ENCODE measurements around the gene SHISAL2A. TPM values are rescaled to one million over a fixed set of nuclear protein-coding genes. Genes with fewer than 3 reads are reported as not detected.

SHISAL2A gene
- total RNA-seq, 3 donors from 2014 or later = 0.15 TPM; not detected in 2

DNA sequence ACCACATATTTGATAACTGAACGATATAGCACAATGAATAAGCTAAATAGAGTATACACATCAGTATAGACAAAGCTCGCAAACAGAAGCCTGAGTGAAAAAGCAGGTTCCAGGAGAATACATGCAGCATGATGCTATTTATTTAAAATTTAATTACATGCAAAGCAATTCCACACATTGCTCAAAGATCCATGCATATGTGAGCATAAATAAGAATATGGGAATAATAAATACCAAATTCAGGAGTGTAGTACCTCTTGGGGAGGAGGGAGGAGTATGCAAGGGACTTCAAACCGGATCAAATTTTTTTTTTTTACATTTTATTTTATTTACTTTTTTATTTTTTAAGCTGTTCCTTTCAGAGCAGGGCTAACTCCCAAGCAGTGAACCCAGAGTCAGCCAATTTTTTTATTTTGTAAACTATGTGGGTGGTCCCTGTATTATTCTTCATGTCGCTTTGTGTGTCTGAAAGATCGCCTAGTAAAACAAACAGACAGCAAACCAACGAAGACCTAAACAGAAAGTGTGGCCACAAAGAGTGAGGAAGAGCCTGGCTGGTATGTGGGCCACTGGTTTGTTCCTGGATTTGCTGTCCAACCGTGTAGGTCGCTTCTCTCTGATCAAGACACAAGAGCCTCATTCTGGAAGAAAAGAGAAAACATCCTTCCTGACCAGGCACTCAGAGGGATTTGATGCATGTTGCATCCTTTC, 4.2 kb upstream of the SHISAL2A start:
- Histone ChIP-seq H3K36me3 (no peaks in the 10 kb centered on the region), H3K4me3 (no peak overlapping the region), H3K9me3 (no peaks in the 10 kb centered on the region), H3K4me1 (peaks cover 3 to 6% of the 10 kb centered on the region in 2 donors), H3K27ac (no peak overlapping the region), H3K27me3 (peaks cover 0 to 16% of the 10 kb centered on the region in 2 donors)
- DNase-seq (ENCODE audit: low spot score in 2 of 2) = no peak
- TF ChIP-seq POLR2AphosphoS5 (IDR thresholded peaks at IDR 0.05) (no peak), POLR2A (IDR thresholded peaks at IDR 0.05) (no peak)
- TF ChIP-seq, protein P1, sequence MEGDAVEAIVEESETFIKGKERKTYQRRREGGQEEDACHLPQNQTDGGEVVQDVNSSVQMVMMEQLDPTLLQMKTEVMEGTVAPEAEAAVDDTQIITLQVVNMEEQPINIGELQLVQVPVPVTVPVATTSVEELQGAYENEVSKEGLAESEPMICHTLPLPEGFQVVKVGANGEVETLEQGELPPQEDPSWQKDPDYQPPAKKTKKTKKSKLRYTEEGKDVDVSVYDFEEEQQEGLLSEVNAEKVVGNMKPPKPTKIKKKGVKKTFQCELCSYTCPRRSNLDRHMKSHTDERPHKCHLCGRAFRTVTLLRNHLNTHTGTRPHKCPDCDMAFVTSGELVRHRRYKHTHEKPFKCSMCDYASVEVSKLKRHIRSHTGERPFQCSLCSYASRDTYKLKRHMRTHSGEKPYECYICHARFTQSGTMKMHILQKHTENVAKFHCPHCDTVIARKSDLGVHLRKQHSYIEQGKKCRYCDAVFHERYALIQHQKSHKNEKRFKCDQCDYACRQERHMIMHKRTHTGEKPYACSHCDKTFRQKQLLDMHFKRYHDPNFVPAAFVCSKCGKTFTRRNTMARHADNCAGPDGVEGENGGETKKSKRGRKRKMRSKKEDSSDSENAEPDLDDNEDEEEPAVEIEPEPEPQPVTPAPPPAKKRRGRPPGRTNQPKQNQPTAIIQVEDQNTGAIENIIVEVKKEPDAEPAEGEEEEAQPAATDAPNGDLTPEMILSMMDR (IDR thresholded peaks at IDR 0.05) = no peak
- intact Hi-C loops (cut with DNase I; ENCODE audit: low total_unique reads) = no loop called here

- no peak overlapping the region for H3K27ac ChIP-seq
- H3K36me3 ChIP-seq = no peaks in the 10 kb centered on the region
- intact Hi-C loops (cut with DNase I; ENCODE audit: low total_unique reads) = no loop called here
- TF ChIP-seq, protein P1 (IDR thresholded peaks at IDR 0.05) = no peak
- TF ChIP-seq POLR2AphosphoS5 (IDR thresholded peaks at IDR 0.05) (no peak), POLR2A (IDR thresholded peaks at IDR 0.05) (no peak)
- no peak overlapping the region for H3K4me3 ChIP-seq
- peaks cover 3 to 6% of the 10 kb centered on the region in 2 donors for H3K4me1 ChIP-seq
- DNase-seq (ENCODE audit: low spot score in 2 of 2) = no peak
- no peaks in the 10 kb centered on the region for H3K9me3 ChIP-seq
- H3K27me3 ChIP-seq = peaks cover 0 to 20% of the 10 kb centered on the region in 2 donors
These were observed 3.7 kb upstream of the SHISAL2A start for GRCh38 chr1:52629325-52629643.

DNA sequence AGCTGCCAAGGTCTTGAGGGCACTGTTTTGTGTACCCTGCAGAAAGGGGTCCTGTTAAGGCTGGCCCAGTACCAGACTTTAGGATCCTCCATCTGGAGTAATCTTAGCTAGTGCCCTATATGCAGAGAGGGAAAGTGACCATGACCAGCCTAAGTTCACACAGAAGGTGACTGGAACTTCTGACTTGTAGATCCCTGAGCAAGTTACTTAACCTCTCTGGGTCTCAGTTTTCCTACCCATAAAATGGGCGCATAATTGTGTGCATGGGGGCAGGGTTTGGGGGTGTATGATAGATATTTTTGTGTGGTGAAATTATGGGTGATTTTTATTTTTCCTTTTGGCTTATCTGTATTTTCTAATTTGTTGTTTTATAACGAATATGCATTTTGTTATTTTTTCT, 3.3 kb upstream of the SHISAL2A start:
- Histone ChIP-seq H3K4me3 (no peak overlapping the region), H3K4me1 (peaks cover 3 to 6% of the 10 kb centered on the region in 2 donors), H3K9me3 (no peaks in the 10 kb centered on the region), H3K27ac (no peak overlapping the region), H3K27me3 (peaks cover 0 to 20% of the 10 kb centered on the region in 2 donors), H3K36me3 (no peaks in the 10 kb centered on the region)
- no peak for DNase-seq (ENCODE audit: low spot score in 2 of 2)
- TF ChIP-seq, protein P1 (IDR thresholded peaks at IDR 0.05) = no peak
- TF ChIP-seq POLR2AphosphoS5 (IDR thresholded peaks at IDR 0.05) (no peak), POLR2A (IDR thresholded peaks at IDR 0.05) (no peak)
- intact Hi-C loops (cut with DNase I; ENCODE audit: low total_unique reads) = no loop called here

DNA sequence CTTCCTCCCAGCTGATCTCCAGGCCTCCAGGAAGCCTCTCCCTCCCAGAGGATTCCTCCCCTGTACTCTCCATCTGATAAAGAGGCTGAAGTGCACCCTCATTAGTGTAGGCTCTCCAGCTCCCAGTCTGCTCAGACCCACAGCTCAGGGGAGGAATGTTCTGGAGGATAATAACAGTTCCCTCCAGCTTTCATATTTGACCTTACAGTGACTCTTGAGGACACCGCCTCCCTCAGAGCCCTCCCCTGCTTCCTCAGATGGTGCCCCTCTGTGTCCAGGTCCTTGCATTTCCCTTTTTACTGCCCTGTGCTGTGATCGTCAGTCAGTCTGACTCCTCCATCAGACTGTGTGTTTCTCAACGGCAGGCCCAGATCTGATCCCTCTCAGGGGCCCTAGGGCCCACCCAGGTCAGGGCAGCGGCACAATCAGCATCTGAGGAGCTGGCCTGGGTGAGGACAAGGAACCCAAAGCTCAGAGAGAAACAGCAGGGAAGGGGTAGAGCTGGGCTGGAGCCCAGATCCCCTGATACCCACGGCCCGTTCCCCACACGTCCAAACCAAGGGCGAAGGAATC, 1.1 kb upstream of the SHISAL2A start:
- Histone ChIP-seq H3K27ac (no peak overlapping the region), H3K9me3 (no peaks in the 10 kb centered on the region), H3K27me3 (peaks cover 0 to 20% of the 10 kb centered on the region in 2 donors), H3K4me1 (peaks cover 3 to 6% of the 10 kb centered on the region in 2 donors), H3K4me3 (peak overlapping the region in 1 of 3 donors; percentile 52), H3K36me3 (no peaks in the 10 kb centered on the region)
- DNase-seq (ENCODE audit: low spot score in 2 of 2) = no peak
- intact Hi-C loops (cut with DNase I; ENCODE audit: low total_unique reads) = no loop called here
- TF ChIP-seq, protein P1 (IDR thresholded peaks at IDR 0.05) = no peak
- TF ChIP-seq POLR2AphosphoS5 (IDR thresholded peaks at IDR 0.05) (no peak), POLR2A (IDR thresholded peaks at IDR 0.05) (no peak)

DNA sequence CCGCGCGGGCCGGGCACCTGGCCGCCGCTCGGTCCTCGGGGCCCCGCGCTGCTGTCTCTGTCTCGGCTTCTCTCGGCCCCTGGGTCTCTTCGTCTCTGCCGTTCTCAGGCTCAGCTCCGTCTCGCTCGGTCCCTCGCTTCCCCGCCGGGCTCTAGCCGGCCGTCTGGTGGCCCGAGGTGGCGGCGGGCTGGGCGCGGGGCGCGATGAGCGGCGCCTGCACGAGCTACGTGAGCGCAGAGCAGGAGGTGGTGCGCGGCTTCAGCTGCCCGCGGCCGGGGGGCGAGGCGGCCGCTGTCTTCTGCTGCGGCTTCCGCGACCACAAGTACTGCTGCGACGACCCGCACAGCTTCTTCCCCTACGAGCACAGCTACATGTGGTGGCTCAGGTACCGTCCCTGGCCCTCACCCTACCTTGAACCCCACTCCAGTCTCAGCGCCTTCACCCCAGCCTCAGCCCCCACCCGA, 355 bp downstream of the SHISAL2A start:
- H3K4me3 ChIP-seq = peak overlapping the region; percentile 28 to 67 (median 52)
- H3K4me1 ChIP-seq = peaks cover 3 to 6% of the 10 kb centered on the region in 2 donors
- no peak overlapping the region for H3K27ac ChIP-seq
- no peaks in the 10 kb centered on the region for H3K36me3 ChIP-seq
- peaks cover 0 to 20% of the 10 kb centered on the region in 2 donors for H3K27me3 ChIP-seq
- DNase-seq (ENCODE audit: low spot score in 2 of 2) = no peak
- TF ChIP-seq POLR2A (IDR thresholded peaks at IDR 0.05) = no peak
- TF ChIP-seq, protein P1 (IDR thresholded peaks at IDR 0.05) = no peak
- no peak for TF ChIP-seq POLR2AphosphoS5 (IDR thresholded peaks at IDR 0.05)
- no peaks in the 10 kb centered on the region for H3K9me3 ChIP-seq
- intact Hi-C loops (cut with DNase I; ENCODE audit: low total_unique reads) = no loop called here
